Small intestine (tissue), 7 donors: ENCODE data around the gene KPNA2. TPM values are rescaled to one million over a fixed set of nuclear protein-coding genes. Genes with fewer than 3 reads are reported as not detected.
"Not testable (repeated sequence)": the region's sequence is repeated elsewhere in the genome, so short reads cannot be mapped to it uniquely, and the experiment has no call there.

Source experiments
- DNase-seq, 2 donors: peaks; one replicate each; pipeline versions ENCODE4 v3.0.0 to v3.0.0-alpha.2; 2013
- FAIRE-seq: peaks from 2 replicates; lab custom pipeline; 2012; peaks lifted over from hg19 to GRCh38; lab: Jason Lieb, UNC
- H3K27ac ChIP-seq, 3 donors: one replicate each; pipeline ENCODE4 v1.5.1; 2013; ENCODE audit warnings: low read length in 2 of 3, mild to moderate bottlenecking in 2 of 3, control low read depth in 1 of 3, inconsistent platforms in 1 of 3, low read depth in 1 of 3, moderate library complexity in 1 of 3
- H3K27me3 ChIP-seq, 3 donors: one replicate each; pipeline ENCODE4 v1.6.1; 2013; ENCODE audit warnings: low read length in 3 of 3, inconsistent platforms in 1 of 3; ENCODE audit not compliant: control insufficient read depth in 3 of 3, insufficient read depth in 3 of 3
- H3K36me3 ChIP-seq, 3 donors: one replicate each; pipeline ENCODE4 v1.6.1; 2013; ENCODE audit warnings: low read length in 3 of 3, inconsistent platforms in 1 of 3, low read depth in 1 of 3, mild to moderate bottlenecking in 1 of 3, moderate library complexity in 1 of 3; ENCODE audit not compliant: control insufficient read depth in 3 of 3, insufficient read depth in 2 of 3
- H3K4me1 ChIP-seq, 3 donors: one replicate each; pipeline ENCODE4 v1.6.1; 2013; ENCODE audit warnings: low read length in 2 of 3, inconsistent platforms in 1 of 3, low read depth in 1 of 3, mild to moderate bottlenecking in 1 of 3, moderate library complexity in 1 of 3; ENCODE audit not compliant: control insufficient read depth in 3 of 3, insufficient read depth in 2 of 3
- H3K4me3 ChIP-seq, 3 donors: one replicate each; pipeline ENCODE4 v1.5.1; 2013; ENCODE audit warnings: low read length in 3 of 3, control low read depth in 1 of 3, inconsistent platforms in 1 of 3, low read depth in 1 of 3, mild to moderate bottlenecking in 1 of 3, moderate library complexity in 1 of 3
- H3K9me3 ChIP-seq, 2 donors: one replicate each; pipeline ENCODE4 v1.6.1; 2013; ENCODE audit warnings: low read depth in 1 of 2, low read length in 1 of 2; ENCODE audit not compliant: control insufficient read depth in 2 of 2, insufficient read depth in 1 of 2
- WGBS, 3 donors: extraction: QIAGEN DNeasy Blood & Tissue Kit; methylation state at CpG; one replicate each; pipeline ENCODE4 v1.1.7; 2013; 5-methylcytosine and 5-hydroxymethylcytosine counted together
- polyA plus RNA-seq, 4 donors: library from polyadenylated mRNA; stranded (reverse) in 3 of 4; unstranded in 1 of 4; fragments of 200-250 nt in 3 of 4; fragments of 120-200 nt in 1 of 4; gene quantifications; one replicate each; pipeline versions ENCODE4 v1.2.1 to v1.2.3, GENCODE V29; 2013
- donor health status: healthy with polysubstance abuse.
- donor health status: control.
- donor health status: control.
- donor health status: Bipolar disorder and iron deficiency.
- donor health status: healthy.

Gene KPNA2
- polyA plus RNA-seq, 4 donors, result 11.3 to 63.0 (median 26.7) TPM

GRCh38 chr17:68022547-68022946 is 13.0 kb upstream of the KPNA2 start:
- WGBS, 3 donors, result 94 to 97% (median 95%) methylated on average over 15 of the region's 15 CpGs
- not testable (repeated sequence) for H3K27me3 ChIP-seq, DNase-seq, H3K36me3 ChIP-seq, H3K9me3 ChIP-seq, H3K27ac ChIP-seq, H3K4me3 ChIP-seq, H3K4me1 ChIP-seq, FAIRE-seq

- Histone ChIP-seq H3K36me3 (no peaks in the 10 kb centered on the region), H3K27me3 (no peaks in the 10 kb centered on the region), H3K4me3 (no peak overlapping the region), H3K9me3 (no peaks in the 10 kb centered on the region), H3K27ac (no peak overlapping the region), H3K4me1 (peaks cover 0 to under 1% (median 0%) of the 10 kb centered on the region in 3 donors)
- no peak for DNase-seq
- WGBS, 3 donors, result 61 to 67% (median 61%) methylated on average over 8 of the region's 8 CpGs
- FAIRE-seq, result no peak
These were observed 5.9 kb upstream of the KPNA2 start for GRCh38 chr17:68029512-68030215.

- Histone ChIP-seq H3K4me1 (peaks cover 0 to 6% (median 0%) of the 10 kb centered on the region in 3 donors), H3K36me3 (peaks cover 0 to 11% (median 0%) of the 10 kb centered on the region in 3 donors), H3K27ac (no peak overlapping the region), H3K9me3 (no peaks in the 10 kb centered on the region), H3K27me3 (no peaks in the 10 kb centered on the region), H3K4me3 (no peak overlapping the region)
- WGBS, 3 donors, result 78 to 83% (median 79%) methylated on average over 7 of the region's 7 CpGs
- peak in 1 of 2 donors; percentile 3 for DNase-seq
- no peak for FAIRE-seq
These were observed 1.7 kb upstream of the KPNA2 start for GRCh38 chr17:68033636-68034451.

- Histone ChIP-seq H3K9me3 (no peaks in the 10 kb centered on the region), H3K27ac (no peak overlapping the region), H3K4me1 (peaks cover 0 to 6% (median 0%) of the 10 kb centered on the region in 3 donors), H3K36me3 (peaks cover 0 to 16% (median 2%) of the 10 kb centered on the region in 3 donors), H3K27me3 (no peaks in the 10 kb centered on the region), H3K4me3 (no peak overlapping the region)
- FAIRE-seq (no peak), DNase-seq (no peak)
- 58 to 66% (median 62%) methylated on average over 1 of the region's 1 CpG for WGBS, 3 donors
These were observed 1.1 kb upstream of the KPNA2 start for GRCh38 chr17:68034452-68034776.

GRCh38 chr17:68035131-68035522 is 408 bp upstream of the KPNA2 start:
- H3K36me3 ChIP-seq, result peaks cover 0 to 17% (median 2%) of the 10 kb centered on the region in 3 donors
- peak overlapping the region in 1 of 3 donors; percentile 16 for H3K4me3 ChIP-seq
- 2 to 3% (median 3%) methylated on average over 15 to 25 of the region's 27 CpGs for WGBS, 3 donors
- no peak for FAIRE-seq
- no peak overlapping the region for H3K27ac ChIP-seq
- peaks cover 0 to 6% (median 0%) of the 10 kb centered on the region in 3 donors for H3K4me1 ChIP-seq
- no peaks in the 10 kb centered on the region for H3K9me3 ChIP-seq
- no peak for DNase-seq
- no peaks in the 10 kb centered on the region for H3K27me3 ChIP-seq

- Histone ChIP-seq H3K36me3 (peaks cover 2 to 27% (median 4%) of the 10 kb centered on the region in 3 donors), H3K27ac (peak overlapping the region in 2 of 3 donors; percentile 91 to 92), H3K9me3 (no peaks in the 10 kb centered on the region), H3K4me3 (peak overlapping the region; percentile 76 to 99 (median 98)), H3K4me1 (peaks cover 0 to 6% (median 0%) of the 10 kb centered on the region in 3 donors), H3K27me3 (no peaks in the 10 kb centered on the region)
- 10 to 14% (median 11%) methylated on average over 11 of the region's 11 CpGs for WGBS, 3 donors
- DNase-seq (peak in 1 of 2 donors; percentile 62), FAIRE-seq (no peak)
These were observed 991 bp downstream of the KPNA2 start for GRCh38 chr17:68036304-68037147.

GRCh38 chr17:68047153-68047846 is 11.8 kb downstream of the KPNA2 start:
- Histone ChIP-seq H3K9me3 (no peaks in the 10 kb centered on the region), H3K4me3 (no peak overlapping the region), H3K36me3 (peaks cover 5 to 20% (median 7%) of the 10 kb centered on the region in 3 donors), H3K4me1 (no peaks in the 10 kb centered on the region), H3K27ac (no peak overlapping the region), H3K27me3 (no peaks in the 10 kb centered on the region)
- no peak for FAIRE-seq
- WGBS, 3 donors, result 82 to 88% (median 83%) methylated on average over 9 of the region's 9 CpGs
- DNase-seq, result no peak
